H9 (cell line): ENCODE data around the gene DERL2. TPM values are rescaled to one million over a fixed set of nuclear protein-coding genes. Genes with fewer than 3 reads are reported as not detected.

ENCODE experiments used
- DNase-seq: peaks from one replicate; pipeline ENCODE4 v3.0.0-alpha.2; 2017
- H2AFZ ChIP-seq: one replicate; pipeline ENCODE4 v1.6.1; 2013; ENCODE audit warnings: mild to moderate bottlenecking, low read length, control low read depth, moderate library complexity
- H2AK5ac ChIP-seq: 2 replicates; pipeline ENCODE4 v1.6.1; 2013; ENCODE audit warnings: low read length, control low read depth, mixed read lengths; ENCODE audit not compliant: insufficient read length
- H2BK120ac ChIP-seq: one replicate; pipeline ENCODE4 v1.6.1; 2013; ENCODE audit warnings: low read depth, mild to moderate bottlenecking, low read length, control low read depth, inconsistent platforms; ENCODE audit not compliant: poor library complexity, severe bottlenecking
- H2BK12ac ChIP-seq: 2 replicates; pipeline ENCODE4 v1.6.1; 2013; ENCODE audit warnings: low read length, control low read depth, mixed read lengths, low read depth; ENCODE audit not compliant: insufficient read length
- H2BK15ac ChIP-seq: 2 replicates; pipeline ENCODE4 v1.6.1; 2013; ENCODE audit warnings: low read depth, low read length, control low read depth
- H2BK20ac ChIP-seq: one replicate; pipeline ENCODE4 v1.6.1; 2013; ENCODE audit warnings: low read depth, mild to moderate bottlenecking, low read length, control low read depth, inconsistent platforms; ENCODE audit not compliant: poor library complexity, severe bottlenecking
- H2BK5ac ChIP-seq: 2 replicates; pipeline ENCODE4 v1.6.1; 2013; ENCODE audit warnings: low read length, control low read depth, mixed read lengths; ENCODE audit not compliant: insufficient read length
- H3K14ac ChIP-seq: 2 replicates; pipeline ENCODE4 v1.6.1; 2013; ENCODE audit warnings: low read length, control low read depth; ENCODE audit not compliant: insufficient read depth
- H3K18ac ChIP-seq: 2 replicates; pipeline ENCODE4 v1.6.1; 2013; ENCODE audit warnings: low read depth, mild to moderate bottlenecking, mixed read lengths, low read length, control low read depth; ENCODE audit not compliant: insufficient read length
- H3K23ac ChIP-seq: 2 replicates; pipeline ENCODE4 v1.6.1; 2013; ENCODE audit warnings: low read length, control low read depth, mixed read lengths, low read depth; ENCODE audit not compliant: insufficient read length
- H3K23me2 ChIP-seq: 2 replicates; pipeline ENCODE4 v1.6.1; 2013; ENCODE audit warnings: low read depth, mild to moderate bottlenecking, mixed read lengths, low read length, control low read depth; ENCODE audit not compliant: insufficient read length, poor library complexity, severe bottlenecking
- H3K27ac ChIP-seq: 2 replicates; pipeline ENCODE4 v1.5.1; 2013; ENCODE audit warnings: low read length, control low read depth, mixed read lengths, low read depth; ENCODE audit not compliant: insufficient read length
- H3K27me3 ChIP-seq: 2 replicates; pipeline ENCODE4 v1.6.1; 2013; ENCODE audit warnings: low read length, control low read depth, inconsistent platforms; ENCODE audit not compliant: insufficient read depth
- H3K4ac ChIP-seq: 2 replicates; pipeline ENCODE4 v1.6.1; 2013; ENCODE audit warnings: low read depth, mild to moderate bottlenecking, control low read depth, inconsistent platforms, low read length, moderate library complexity
- H3K4me1 ChIP-seq: 2 replicates; pipeline ENCODE4 v1.6.1; 2013; ENCODE audit warnings: low read length, control low read depth, inconsistent platforms; ENCODE audit not compliant: insufficient read depth
- H3K4me2 ChIP-seq: 2 replicates; pipeline ENCODE4 v1.6.1; 2013; ENCODE audit warnings: low read length, control low read depth, mixed read lengths; ENCODE audit not compliant: insufficient read length, insufficient read depth
- H3K56ac ChIP-seq: 2 replicates; pipeline ENCODE4 v1.6.1; 2013; ENCODE audit warnings: low read depth, mild to moderate bottlenecking, mixed read lengths, low read length, control low read depth; ENCODE audit not compliant: insufficient read length
- H3K79me1 ChIP-seq: 2 replicates; pipeline ENCODE4 v1.6.1; 2013; ENCODE audit warnings: low read depth, mild to moderate bottlenecking, moderate library complexity, low read length, control low read depth, inconsistent platforms; ENCODE audit not compliant: insufficient read depth, poor library complexity, severe bottlenecking
- H3K79me2 ChIP-seq: 2 replicates; pipeline ENCODE4 v1.6.1; 2013; ENCODE audit warnings: low read length, control low read depth, inconsistent platforms; ENCODE audit not compliant: insufficient read depth
- H3K9ac ChIP-seq: 2 replicates; pipeline ENCODE4 v1.6.1; 2013; ENCODE audit warnings: low read length, control low read depth, mixed read lengths; ENCODE audit not compliant: insufficient read length; ENCODE audit errors: extremely low read depth
- H3K9me3 ChIP-seq: one replicate; pipeline ENCODE4 v1.6.1; 2013; ENCODE audit warnings: low read depth, low read length, inconsistent platforms; ENCODE audit not compliant: control insufficient read depth
- H3T11ph ChIP-seq: one replicate; pipeline ENCODE4 v1.6.1; 2013; ENCODE audit warnings: mild to moderate bottlenecking, low read length, control low read depth, inconsistent platforms
- H4K20me1 ChIP-seq: one replicate; pipeline ENCODE4 v1.6.1; 2013; ENCODE audit not compliant: control insufficient read depth, insufficient read length, insufficient read depth
- H4K5ac ChIP-seq: 2 replicates; pipeline ENCODE4 v1.6.1; 2013; ENCODE audit warnings: low read depth, mild to moderate bottlenecking, mixed read lengths, low read length, control low read depth; ENCODE audit not compliant: insufficient read length
- H4K8ac ChIP-seq: replicated peaks from 2 replicates; pipeline ENCODE4 v1.6.1; 2013; ENCODE audit warnings: low read length, control low read depth, mixed read lengths, low read depth; ENCODE audit not compliant: insufficient read length
- H4K91ac ChIP-seq: 2 replicates; pipeline ENCODE4 v1.6.1; 2013; ENCODE audit warnings: low read depth, mild to moderate bottlenecking, moderate library complexity, mixed read lengths, low read length, control low read depth; ENCODE audit not compliant: insufficient read length
- H3K27ac Mint-ChIP-seq, 3 experiments: 2 replicates in 2 of 3; 3 replicates in 1 of 3; pipeline ENCODE4 v1.8.0; 2020 to 2021; ENCODE audit warnings: mixed read lengths in 3 of 3, mild to moderate bottlenecking in 1 of 3, moderate library complexity in 1 of 3
- H3K27me3 Mint-ChIP-seq: 2 replicates; pipeline ENCODE4 v1.8.0; 2021; ENCODE audit warnings: low read depth, mild to moderate bottlenecking, moderate library complexity, mixed read lengths
- H3K36me3 Mint-ChIP-seq, 3 experiments: 2 replicates in 2 of 3; 3 replicates in 1 of 3; pipeline ENCODE4 v1.8.0; 2020 to 2021; ENCODE audit warnings: low read depth in 3 of 3, mixed read lengths in 3 of 3; ENCODE audit not compliant: insufficient read depth in 1 of 3
- H3K4me1 Mint-ChIP-seq, 2 experiments: 2 replicates each; pipeline ENCODE4 v1.8.0; 2020; ENCODE audit warnings: mixed read lengths in 2 of 2
- H3K4me3 Mint-ChIP-seq, 2 experiments: 2 replicates in 1 of 2; 3 replicates in 1 of 2; pipeline ENCODE4 v1.8.0; 2020 to 2021; ENCODE audit warnings: mild to moderate bottlenecking in 2 of 2, mixed read lengths in 2 of 2, moderate library complexity in 1 of 2
- H3K9me3 Mint-ChIP-seq, 2 experiments: 2 replicates in 1 of 2; 3 replicates in 1 of 2; pipeline ENCODE4 v1.8.0; 2020; ENCODE audit warnings: mild to moderate bottlenecking in 2 of 2, mixed read lengths in 2 of 2, moderate library complexity in 1 of 2
- CTCF ChIP-seq: fragments of 200-600 bp; sonication (generic); conservative IDR thresholded peaks from 3 replicates; pipeline ENCODE4 v1.8.0; 2021; ENCODE audit warnings: antibody characterized with exemption, mild to moderate bottlenecking
- WGBS: extraction: QIAGEN DNeasy Blood & Tissue Kit; methylation state at CpG from one replicate; pipeline ENCODE4 v1.1.7; 2013; ENCODE audit warnings: missing lambda C conversion rate, low lambda C conversion rate, mixed read lengths; ENCODE audit not compliant: insufficient read length; ENCODE audit errors: extremely low coverage; 5-methylcytosine and 5-hydroxymethylcytosine counted together
- total RNA-seq: library from RNA; stranded (reverse); gene quantifications from 2 replicates; pipeline ENCODE4 v1.2.1, GENCODE V29; 2021

DERL2 gene
- total RNA-seq, 1 experiment from 2014 or later = 83.2 TPM

- no CpG with 5 or more reads among the region's 8 CpGs for WGBS
- no peak overlapping the region for H3K27ac ChIP-seq
- no peaks in the 10 kb centered on the region for H4K20me1 ChIP-seq
- H3K4me2 ChIP-seq = no peak overlapping the region
- Mint-ChIP-seq H3K27ac (no peak overlapping the region), H3K9me3 (no peaks in the 10 kb centered on the region), H3K36me3 (peaks cover 21 to 47% (median 37%) of the 10 kb centered on the region in 3 experiments), H3K4me3 (no peak overlapping the region), H3K4me1 (peaks cover 4 to 21% of the 10 kb centered on the region in 2 experiments), H3K27me3 (peaks cover 1% of the 10 kb centered on the region; the same call in 1 of the 2 replicates)
- H3K4ac ChIP-seq = no peak overlapping the region
- no peak overlapping the region for H2AK5ac ChIP-seq
- no peaks in the 10 kb centered on the region for H3K27me3 ChIP-seq
- TF ChIP-seq CTCF = no peak
- no peak overlapping the region for H4K8ac ChIP-seq
- H3K9me3 ChIP-seq = no peaks in the 10 kb centered on the region
- H3K18ac ChIP-seq = no peak overlapping the region
- peaks cover 12% of the 10 kb centered on the region for H3K23me2 ChIP-seq
- H3T11ph ChIP-seq = no peak overlapping the region
- H2BK5ac ChIP-seq = no peak overlapping the region
- H2BK15ac ChIP-seq = no peak overlapping the region
- no peak for DNase-seq
- no peak overlapping the region for H2BK12ac ChIP-seq
- no peak overlapping the region for H3K9ac ChIP-seq
- H3K4me1 ChIP-seq = no peaks in the 10 kb centered on the region
- no peak overlapping the region for H2AFZ ChIP-seq
- no peak overlapping the region for H4K5ac ChIP-seq
- H3K79me1 ChIP-seq = peaks cover 3% of the 10 kb centered on the region
- no peak overlapping the region for H2BK120ac ChIP-seq
- H4K91ac ChIP-seq = no peak overlapping the region
- no peak overlapping the region for H3K23ac ChIP-seq
- no peak overlapping the region for H3K56ac ChIP-seq
- peaks cover 13% of the 10 kb centered on the region; the same call in 1 of the 2 replicates for H3K79me2 ChIP-seq
- H2BK20ac ChIP-seq = no peak overlapping the region
- H3K14ac ChIP-seq = no peak overlapping the region
Observed at GRCh38 chr17:5488752-5489151, 2.8 kb upstream of the DERL2 start.
